Calu3 (cell line): ENCODE data around the gene LLGL2. TPM values are rescaled to one million over a fixed set of nuclear protein-coding genes. Genes with fewer than 3 reads are reported as not detected.

ENCODE experiments used
- BruUV-seq: library from RNA; stranded (reverse); fragments of 400-500 nt; replicated peaks from 2 replicates; lab custom pipeline; 2021; lab: Mats Ljungman, UMichigan
- CTCF ChIA-PET: fragments of 300-600 bp; sonication (Branson Sonifier 250); formaldehyde crosslinking; loops from one replicate; lab custom pipeline; 2022; ENCODE audit warnings: antibody characterized with exemption; lab: Charles Lee
- DNase-seq: peaks from one replicate; pipeline ENCODE4 v3.0.0; 2022
- H3K27ac Mint-ChIP-seq: one replicate; pipeline ENCODE4 v1.8.0; 2022; ENCODE audit warnings: mixed read lengths; ENCODE audit not compliant: unreplicated experiment
- H3K27me3 Mint-ChIP-seq: one replicate; pipeline ENCODE4 v1.8.0; 2022; ENCODE audit warnings: mixed read lengths; ENCODE audit not compliant: unreplicated experiment
- H3K36me3 Mint-ChIP-seq: one replicate; pipeline ENCODE4 v1.8.0; 2022; ENCODE audit warnings: mild to moderate bottlenecking, moderate library complexity, mixed read lengths; ENCODE audit not compliant: insufficient read depth, unreplicated experiment
- H3K4me1 Mint-ChIP-seq: one replicate; pipeline ENCODE4 v1.8.0; 2022; ENCODE audit warnings: mild to moderate bottlenecking, low read depth, mixed read lengths; ENCODE audit not compliant: unreplicated experiment
- H3K4me3 Mint-ChIP-seq: one replicate; pipeline ENCODE4 v1.8.0; 2022; ENCODE audit warnings: mild to moderate bottlenecking, low read depth, moderate library complexity, mixed read lengths; ENCODE audit not compliant: unreplicated experiment
- H3K9me3 Mint-ChIP-seq: one replicate; pipeline ENCODE4 v1.8.0; 2022; ENCODE audit warnings: low read depth, mixed read lengths; ENCODE audit not compliant: unreplicated experiment
- CTCF ChIP-seq: fragments of 200-600 bp; IDR thresholded peaks from one replicate; pipeline ENCODE4 v1.8.0; 2022; ENCODE audit warnings: antibody characterized with exemption; ENCODE audit not compliant: unreplicated experiment
- intact Hi-C: fragments of 100-400 bp; cut with micrococcal nuclease; formaldehyde crosslinking; loops from one replicate; pipeline ENCODE4 v1.10.0; 2022; ENCODE audit not compliant: unreplicated experiment
- total RNA-seq: library from RNA; stranded (reverse); gene quantifications from 2 replicates; pipeline ENCODE4 v1.2.3, GENCODE V29; 2022

LLGL2 gene
- total RNA-seq, 1 experiment from 2014 or later, result 208 TPM

GRCh38 chr17:75571197-75571884, 45.8 kb downstream of the LLGL2 start:
- no peak for DNase-seq
- intact Hi-C loops, result no loop called here
- no peak overlapping the region for H3K27ac Mint-ChIP-seq
- H3K4me1 Mint-ChIP-seq, result no peaks in the 10 kb centered on the region
- BruUV-seq, result no TSS peak
- no peak overlapping the region for H3K4me3 Mint-ChIP-seq
- H3K27me3 Mint-ChIP-seq, result no peaks in the 10 kb centered on the region
- no peaks in the 10 kb centered on the region for H3K9me3 Mint-ChIP-seq
- CTCF ChIA-PET, result interaction anchor here (0.6 kb wide), 1 partner anchor 18 kb away, joined by 5 read pairs; no protein-coding TSS in a partner anchor
- TF ChIP-seq CTCF, result no peak
- peaks cover 62% of the 10 kb centered on the region for H3K36me3 Mint-ChIP-seq

- DNase-seq, result no peak
- no TSS peak for BruUV-seq
- H3K27ac Mint-ChIP-seq, result no peak overlapping the region
- intact Hi-C loops, result no loop called here
- peaks cover 58% of the 10 kb centered on the region for H3K36me3 Mint-ChIP-seq
- TF ChIP-seq CTCF, result no peak
- no peaks in the 10 kb centered on the region for H3K9me3 Mint-ChIP-seq
- H3K27me3 Mint-ChIP-seq, result no peaks in the 10 kb centered on the region
- CTCF ChIA-PET, result interaction anchor here (0.7 kb wide), 1 partner anchor 22 kb away, joined by 5 read pairs; no protein-coding TSS in a partner anchor
- no peaks in the 10 kb centered on the region for H3K4me1 Mint-ChIP-seq
- no peak overlapping the region for H3K4me3 Mint-ChIP-seq
Measured at GRCh38 chr17:75571885-75572215, 46.4 kb downstream of the LLGL2 start.

- Mint-ChIP-seq H3K27me3 (no peaks in the 10 kb centered on the region), H3K4me1 (no peaks in the 10 kb centered on the region), H3K27ac (no peak overlapping the region), H3K9me3 (no peaks in the 10 kb centered on the region), H3K4me3 (no peak overlapping the region), H3K36me3 (peaks cover 50% of the 10 kb centered on the region)
- BruUV-seq, result no TSS peak
- DNase-seq, result no peak
- intact Hi-C loops, result no loop called here
- CTCF ChIA-PET, result interaction anchor here (0.7 kb wide), 1 partner anchor 23 kb away, joined by 5 read pairs; no protein-coding TSS in a partner anchor
- TF ChIP-seq CTCF, result no peak
Measured at GRCh38 chr17:75572713-75573539, 47.4 kb downstream of the LLGL2 start.

- intact Hi-C loops, result no loop called here
- no peak for DNase-seq
- Mint-ChIP-seq H3K4me3 (no peak overlapping the region), H3K36me3 (peaks cover 44% of the 10 kb centered on the region), H3K27ac (no peak overlapping the region), H3K27me3 (no peaks in the 10 kb centered on the region), H3K9me3 (no peaks in the 10 kb centered on the region), H3K4me1 (peaks cover 2% of the 10 kb centered on the region)
- no peak for TF ChIP-seq CTCF
- no TSS peak for BruUV-seq
- CTCF ChIA-PET, result no interaction called here
Measured at GRCh38 chr17:75573540-75573957, 48.1 kb downstream of the LLGL2 start.
